ENCODE data around the gene TPX2. TPM values are rescaled to one million over a fixed set of nuclear protein-coding genes. Genes with fewer than 3 reads are reported as not detected.

TPX2 gene
- polyA plus RNA-seq, 2 of the 4 experiments (the other 2 are of a cell fraction), result 92.9 TPM

DNA sequence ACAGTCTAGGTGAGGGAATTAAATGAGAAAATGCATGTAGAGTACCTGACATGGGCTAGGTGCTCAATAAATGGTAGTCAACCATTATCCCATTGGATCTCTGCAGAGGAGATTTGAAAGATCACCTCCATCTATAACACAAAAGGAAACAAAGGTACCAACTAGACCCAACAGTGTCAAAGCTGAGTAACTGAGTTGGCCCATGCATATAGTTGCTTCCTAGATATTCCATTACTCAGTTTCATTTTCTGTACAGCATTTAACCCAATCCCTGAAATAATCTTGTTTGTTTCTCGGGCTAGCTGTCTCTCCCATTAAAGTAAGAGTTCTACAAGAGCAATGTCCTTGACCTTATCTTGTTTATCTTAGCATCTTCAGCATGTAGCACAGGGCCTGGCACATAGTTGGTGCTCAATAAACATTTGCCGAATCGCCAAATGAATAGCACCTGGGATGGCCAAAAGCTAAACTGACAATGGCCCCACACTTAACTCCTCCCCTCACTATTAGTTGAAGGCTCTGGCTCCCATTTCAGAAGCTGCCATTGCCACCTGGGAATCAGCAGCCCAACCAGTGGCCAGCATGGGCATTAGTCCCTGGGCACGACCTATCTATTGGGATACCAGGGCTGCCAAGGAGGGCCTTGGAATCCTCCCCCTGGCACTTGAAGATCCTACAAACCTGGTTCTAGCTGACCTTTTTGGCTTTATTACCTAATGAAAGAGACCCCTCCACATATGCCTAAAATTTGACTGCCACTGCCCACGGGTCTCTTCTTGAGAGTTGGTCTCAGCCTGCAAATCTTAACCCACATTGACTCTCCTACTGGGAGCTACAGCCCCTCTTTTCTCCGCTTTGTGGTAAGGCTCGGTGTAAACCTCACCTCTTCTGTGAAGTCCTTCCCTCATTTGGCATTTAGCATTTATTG, 39.0 kb upstream of the TPX2 start:
- Histone ChIP-seq H3K27ac (peak overlapping the region; percentile 89 to 95), H3K4me1 (peaks cover 98% of the 10 kb centered on the region), H3K4me3 (no peak overlapping the region), H3K9me3 (no peaks in the 10 kb centered on the region), H3K4me2 (peak overlapping the region; percentile 52)
- ChIA-PET CTCF (interaction anchor here (1.1 to 13.2 kb wide), 8 partner anchors 13 to 131 kb away, joined by 3 to 159 read pairs (median 8); partner anchors contain the start of gene BCL2L1), POLR2A (interaction anchor here (1.4 to 3.4 kb wide), 5 partner anchors 13 to 23 kb away, joined by 4 to 11 read pairs (median 7); partner anchors contain the start of gene BCL2L1)
- FAIRE-seq (no peak), ATAC-seq (no peak), DNase-seq (ENCODE audit: low read depth in 1 of 2, low spot score in 1 of 2) (no peak)
- 0 out of 2 replicates have a peak, but pooled peaks have one; percentile 53 for TF ChIP-seq FOSB (CRISPR knock-in tag; IDR thresholded peaks at IDR 0.05)
- no peak for TF ChIP-seq ZFP36 (IDR thresholded peaks at IDR 0.05; ENCODE audit: borderline replicate concordance, partially characterized antibody)
- 94% methylated on average over 7 of the region's 7 CpGs for WGBS (ENCODE audit: missing lambda C conversion rate)

DNA sequence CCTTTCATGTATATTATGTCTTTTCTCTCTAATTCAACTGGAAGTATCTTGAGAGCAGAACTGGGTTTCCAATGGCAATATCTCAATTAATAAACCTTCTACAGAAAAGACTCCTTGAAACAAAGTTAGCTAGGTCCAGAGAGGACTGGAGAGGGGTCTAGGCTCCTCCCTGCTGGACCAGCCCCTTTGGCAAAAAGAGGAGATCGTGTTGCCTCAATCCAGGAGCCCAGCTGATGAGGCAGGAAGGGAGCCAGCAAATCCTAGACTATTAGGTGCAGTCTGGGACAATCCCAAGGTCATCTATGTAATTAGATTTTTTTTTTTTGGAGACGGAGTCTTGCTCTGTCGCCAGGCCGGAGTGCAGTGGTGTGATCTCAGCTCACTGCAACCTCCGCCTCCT, 38.3 kb upstream of the TPX2 start:
- CTCF ChIA-PET, result interaction anchor here (1.0 to 13.2 kb wide), 7 partner anchors 12 to 88 kb away, joined by 3 to 159 read pairs (median 9); partner anchors contain the start of gene BCL2L1
- POLR2A ChIA-PET, result interaction anchor here (3.4 kb wide), 1 partner anchor 12 kb away, joined by 11 read pairs; no protein-coding TSS in a partner anchor
- 95% methylated on average over 5 of the region's 5 CpGs for WGBS (ENCODE audit: missing lambda C conversion rate)

DNA sequence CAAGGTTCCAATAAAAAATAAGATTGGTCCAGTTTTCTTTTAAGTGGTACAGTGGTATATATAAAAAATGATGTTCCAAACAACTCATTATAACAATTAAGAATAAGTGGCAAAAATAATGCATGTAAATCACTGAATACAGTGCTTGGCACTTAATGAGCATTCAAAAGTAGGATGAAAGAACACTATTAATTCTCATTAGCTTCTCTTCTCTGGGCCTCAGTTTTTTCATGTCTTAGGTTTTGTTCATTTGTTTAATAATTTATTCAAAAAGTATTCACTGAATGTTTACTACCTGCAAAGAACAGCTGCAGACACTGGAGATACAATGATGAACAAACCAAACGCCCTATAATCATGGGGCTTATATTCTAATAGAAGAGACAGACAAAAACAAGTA, 37.5 kb upstream of the TPX2 start:
- H3K4me3 ChIP-seq, result no peak overlapping the region
- no peak for ATAC-seq
- TF ChIP-seq HDAC2 (IDR thresholded peaks at IDR 0.05), result no peak
- no peak for TF ChIP-seq BHLHE40 (IDR thresholded peaks at IDR 0.05; ENCODE audit: low read depth, low read length)
- TF ChIP-seq TFCP2L1 (CRISPR knock-in tag; IDR thresholded peaks at IDR 0.05), result no peak
- TF ChIP-seq CHD4 (IDR thresholded peaks at IDR 0.05; ENCODE audit: borderline replicate concordance), result no peak
- TF ChIP-seq CBX2 (IDR thresholded peaks at IDR 0.05; ENCODE audit: borderline replicate concordance, low read depth), result no peak
- no peak for TF ChIP-seq ZSCAN20 (CRISPR knock-in tag; IDR thresholded peaks at IDR 0.05)
- no peak for TF ChIP-seq RARB (CRISPR knock-in tag; IDR thresholded peaks at IDR 0.05)
- no peak for TF ChIP-seq KDM1A (IDR thresholded peaks at IDR 0.05; ENCODE audit: low read depth)
- POLR2A ChIA-PET, result interaction anchor here (3.4 kb wide), 1 partner anchor 12 kb away, joined by 11 read pairs; no protein-coding TSS in a partner anchor
- no peak for DNase-seq (ENCODE audit: low read depth in 1 of 2, low spot score in 1 of 2)
- 68% methylated on average over 1 of the region's 1 CpG for WGBS (ENCODE audit: missing lambda C conversion rate)
- no peak for FAIRE-seq
- H3K4me1 ChIP-seq, result peaks cover 98% of the 10 kb centered on the region
- no peaks in the 10 kb centered on the region for H3K9me3 ChIP-seq
- peak overlapping the region; percentile 89 to 95 for H3K27ac ChIP-seq
- peak overlapping the region; percentile 10; the same call in 2 of the 3 replicates for H3K4me2 ChIP-seq
- CTCF ChIA-PET, result interaction anchor here (1.0 to 13.2 kb wide), 4 partner anchors 11 to 67 kb away, joined by 3 to 159 read pairs (median 20); partner anchors contain the start of gene BCL2L1

More for the DNA sequence above, 38.3 kb upstream of the TPX2 start:
- DNase-seq (ENCODE audit: low read depth in 1 of 2, low spot score in 1 of 2), result no peak
- Histone ChIP-seq H3K4me1 (peaks cover 98% of the 10 kb centered on the region), H3K27ac (peak overlapping the region; percentile 89 to 95), H3K4me2 (peak overlapping the region; percentile 52), H3K9me3 (no peaks in the 10 kb centered on the region), H3K4me3 (no peak overlapping the region)
- TF ChIP-seq, protein P1, sequence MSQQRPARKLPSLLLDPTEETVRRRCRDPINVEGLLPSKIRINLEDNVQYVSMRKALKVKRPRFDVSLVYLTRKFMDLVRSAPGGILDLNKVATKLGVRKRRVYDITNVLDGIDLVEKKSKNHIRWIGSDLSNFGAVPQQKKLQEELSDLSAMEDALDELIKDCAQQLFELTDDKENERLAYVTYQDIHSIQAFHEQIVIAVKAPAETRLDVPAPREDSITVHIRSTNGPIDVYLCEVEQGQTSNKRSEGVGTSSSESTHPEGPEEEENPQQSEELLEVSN (IDR thresholded peaks at IDR 0.05; ENCODE audit: borderline replicate concordance, low read depth), result no peak
- no peak for TF ChIP-seq CHD4 (IDR thresholded peaks at IDR 0.05; ENCODE audit: borderline replicate concordance)
- ATAC-seq, result no peak
- FAIRE-seq, result no peak

DNA sequence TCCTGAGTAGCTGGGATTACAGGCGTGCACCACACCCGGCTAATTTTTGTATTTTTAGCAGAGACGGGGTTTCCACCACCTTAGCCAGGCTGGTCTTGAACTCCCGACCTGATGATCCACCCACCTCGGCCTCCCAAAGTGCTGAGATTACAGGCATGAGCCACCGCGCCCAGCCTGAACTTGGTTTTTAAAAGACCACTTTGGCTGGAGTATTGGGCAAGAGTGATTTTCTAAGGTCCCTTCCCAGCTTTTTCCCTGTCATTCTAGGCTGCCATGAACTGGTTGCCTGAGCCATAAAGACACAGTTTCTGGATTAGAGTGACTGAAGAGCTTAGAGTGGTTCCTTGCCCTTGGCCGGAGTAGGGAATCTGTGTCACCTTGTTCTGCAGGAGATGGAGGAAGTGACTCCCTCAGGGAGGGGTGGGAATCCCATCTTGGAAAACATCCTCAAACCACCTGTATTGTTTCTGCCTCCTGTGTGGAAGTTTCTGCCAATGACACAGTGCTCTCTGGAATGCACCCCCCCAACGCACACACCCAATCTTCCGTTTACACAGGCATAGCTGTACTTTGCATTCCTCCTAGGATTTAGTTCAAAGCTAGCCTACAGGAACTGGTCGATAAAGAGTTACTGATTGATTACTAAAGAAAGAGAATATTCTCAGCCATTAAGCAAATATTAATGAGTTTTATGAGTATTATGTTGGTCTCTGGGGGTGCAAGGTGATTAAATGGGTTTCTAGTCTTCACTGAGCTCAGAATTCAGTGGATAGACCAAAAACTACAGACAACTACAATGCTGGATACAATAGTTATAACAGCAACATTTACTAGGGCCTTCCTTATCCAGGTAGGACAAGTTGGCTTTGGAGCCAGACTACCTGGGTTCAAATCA, 34.6 kb upstream of the TPX2 start:
- FAIRE-seq (peak; percentile 72), DNase-seq (ENCODE audit: low read depth in 1 of 2, low spot score in 1 of 2) (peak; percentile 75 to 96), ATAC-seq (peak; percentile 81 to 88)
- peak overlapping the region; percentile 11; the same call in 1 of the 3 replicates for H3K4me3 ChIP-seq
- peaks cover 97% of the 10 kb centered on the region for H3K4me1 ChIP-seq
- H3K9me3 ChIP-seq, result no peaks in the 10 kb centered on the region
- peak overlapping the region; percentile 89 to 95 for H3K27ac ChIP-seq
- peak overlapping the region; percentile 69 for H3K4me2 ChIP-seq
- ChIA-PET POLR2A (interaction anchor here (0.6 to 3.4 kb wide), 13 partner anchors 8 to 144 kb away, joined by 3 to 30 read pairs (median 4); partner anchors contain the start of genes BCL2L1, ID1 and TPX2), CTCF (interaction anchor here (0.8 to 12.5 kb wide), 10 partner anchors 9 to 92 kb away, joined by 3 to 167 read pairs (median 6); partner anchors contain the start of gene BCL2L1)
- WGBS (ENCODE audit: missing lambda C conversion rate), result 8% methylated on average over 11 of the region's 11 CpGs
- TF ChIP-seq CBX2 (IDR thresholded peaks at IDR 0.05; ENCODE audit: borderline replicate concordance, low read depth) (no peak), EHF (CRISPR knock-in tag; IDR thresholded peaks at IDR 0.05) (peak; percentile 75), ZSCAN20 (CRISPR knock-in tag; IDR thresholded peaks at IDR 0.05) (0 out of 2 replicates have a peak, but pooled peaks have one; percentile 24), EHMT2 (IDR thresholded peaks at IDR 0.05; ENCODE audit: low read depth) (no peak), CHD4 (IDR thresholded peaks at IDR 0.05; ENCODE audit: borderline replicate concordance) (no peak), ZC3H11A (IDR thresholded peaks at IDR 0.05) (no peak), KDM1A (IDR thresholded peaks at IDR 0.05; ENCODE audit: low read depth) (no peak), FOXS1 (CRISPR knock-in tag; IDR thresholded peaks at IDR 0.05) (peak; percentile 85), RFX5 (IDR thresholded peaks at IDR 0.05) (no peak), EP300 (IDR thresholded peaks at IDR 0.05) (peak; percentile 99), HOXB13 (CRISPR knock-in tag; IDR thresholded peaks at IDR 0.05; ENCODE audit: low read depth) (peak; percentile 17), HOXA7 (CRISPR knock-in tag; IDR thresholded peaks at IDR 0.05) (peak; percentile 70; the same call in 1 of the 2 replicates)
- TF ChIP-seq, protein P2, sequence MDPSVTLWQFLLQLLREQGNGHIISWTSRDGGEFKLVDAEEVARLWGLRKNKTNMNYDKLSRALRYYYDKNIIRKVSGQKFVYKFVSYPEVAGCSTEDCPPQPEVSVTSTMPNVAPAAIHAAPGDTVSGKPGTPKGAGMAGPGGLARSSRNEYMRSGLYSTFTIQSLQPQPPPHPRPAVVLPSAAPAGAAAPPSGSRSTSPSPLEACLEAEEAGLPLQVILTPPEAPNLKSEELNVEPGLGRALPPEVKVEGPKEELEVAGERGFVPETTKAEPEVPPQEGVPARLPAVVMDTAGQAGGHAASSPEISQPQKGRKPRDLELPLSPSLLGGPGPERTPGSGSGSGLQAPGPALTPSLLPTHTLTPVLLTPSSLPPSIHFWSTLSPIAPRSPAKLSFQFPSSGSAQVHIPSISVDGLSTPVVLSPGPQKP (IDR thresholded peaks at IDR 0.05; ENCODE audit: low read depth, low read length), result no peak
- TF ChIP-seq, protein P3, sequence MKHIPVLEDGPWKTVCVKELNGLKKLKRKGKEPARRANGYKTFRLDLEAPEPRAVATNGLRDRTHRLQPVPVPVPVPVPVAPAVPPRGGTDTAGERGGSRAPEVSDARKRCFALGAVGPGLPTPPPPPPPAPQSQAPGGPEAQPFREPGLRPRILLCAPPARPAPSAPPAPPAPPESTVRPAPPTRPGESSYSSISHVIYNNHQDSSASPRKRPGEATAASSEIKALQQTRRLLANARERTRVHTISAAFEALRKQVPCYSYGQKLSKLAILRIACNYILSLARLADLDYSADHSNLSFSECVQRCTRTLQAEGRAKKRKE (CRISPR knock-in tag; IDR thresholded peaks at IDR 0.05; ENCODE audit: low read depth), result peak; percentile 67
- TF ChIP-seq, protein P1 (IDR thresholded peaks at IDR 0.05; ENCODE audit: borderline replicate concordance, low read depth), result no peak
